Duodenal mucosa (tissue), 2 donors: ENCODE data around the gene ICE1.

Experiments used
- H3K27ac ChIP-seq: one replicate; pipeline ENCODE4 v1.7.0; 2013; ENCODE audit warnings: low read depth, low read length
- H3K27me3 ChIP-seq, 2 donors: one replicate each; pipeline ENCODE4 v1.7.0; 2013; ENCODE audit warnings: low read length in 2 of 2, control low read depth in 1 of 2; ENCODE audit not compliant: insufficient read depth in 2 of 2, control insufficient read depth in 1 of 2
- H3K36me3 ChIP-seq, 2 donors: one replicate each; pipeline ENCODE4 v1.7.0; 2013; ENCODE audit warnings: low read length in 2 of 2, control low read depth in 1 of 2; ENCODE audit not compliant: insufficient read depth in 2 of 2, control insufficient read depth in 1 of 2
- H3K4me1 ChIP-seq, 2 donors: one replicate each; pipeline ENCODE4 v1.7.0; 2013; ENCODE audit warnings: low read length in 2 of 2, control low read depth in 1 of 2; ENCODE audit not compliant: insufficient read depth in 2 of 2, control insufficient read depth in 1 of 2
- H3K4me3 ChIP-seq, 2 donors: one replicate each; pipeline ENCODE4 v1.7.0; 2013; ENCODE audit warnings: low read length in 2 of 2, low read depth in 1 of 2
- H3K9ac ChIP-seq, 2 donors: one replicate each; pipeline ENCODE4 v1.7.0; 2013; ENCODE audit warnings: low read length in 2 of 2, low read depth in 1 of 2
- H3K9me3 ChIP-seq, 2 donors: one replicate each; pipeline ENCODE4 v1.7.0; 2013; ENCODE audit warnings: low read length in 2 of 2, control low read depth in 1 of 2; ENCODE audit not compliant: control insufficient read depth in 1 of 2

ICE1 gene

DNA sequence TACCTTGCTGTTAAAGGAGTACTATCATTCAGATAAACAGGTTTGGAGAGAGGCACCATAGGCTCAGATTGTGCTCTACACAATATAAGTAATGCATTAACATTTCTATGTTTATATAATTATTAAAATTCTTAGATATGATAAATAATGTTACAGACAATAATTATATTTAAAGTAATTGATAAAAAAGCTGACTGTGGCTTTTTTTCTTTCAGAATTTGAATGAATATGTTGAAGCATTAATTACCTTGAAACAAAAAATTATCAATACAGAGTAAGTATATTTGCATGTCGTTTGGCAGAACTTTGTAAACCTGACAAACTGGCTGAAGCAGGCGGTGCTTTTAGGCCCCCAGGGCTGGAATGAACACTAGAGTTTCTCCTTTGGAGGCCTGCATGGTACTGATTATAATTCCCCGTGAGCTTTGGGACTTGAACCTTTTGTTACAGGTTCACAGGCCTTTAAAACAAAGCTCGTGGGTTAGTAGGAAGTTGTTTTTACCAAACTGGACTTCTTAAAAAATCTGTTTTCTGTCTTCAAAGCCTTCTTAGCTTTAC, 13.8 kb downstream of the ICE1 start:
- no peaks in the 10 kb centered on the region for H3K4me1 ChIP-seq
- H3K9me3 ChIP-seq, result no peaks in the 10 kb centered on the region
- no peak overlapping the region for H3K4me3 ChIP-seq
- H3K9ac ChIP-seq, result no peak overlapping the region
- H3K36me3 ChIP-seq, result peaks cover 6 to 7% of the 10 kb centered on the region in 2 donors
- H3K27me3 ChIP-seq, result no peaks in the 10 kb centered on the region
- H3K27ac ChIP-seq, result no peak overlapping the region

DNA sequence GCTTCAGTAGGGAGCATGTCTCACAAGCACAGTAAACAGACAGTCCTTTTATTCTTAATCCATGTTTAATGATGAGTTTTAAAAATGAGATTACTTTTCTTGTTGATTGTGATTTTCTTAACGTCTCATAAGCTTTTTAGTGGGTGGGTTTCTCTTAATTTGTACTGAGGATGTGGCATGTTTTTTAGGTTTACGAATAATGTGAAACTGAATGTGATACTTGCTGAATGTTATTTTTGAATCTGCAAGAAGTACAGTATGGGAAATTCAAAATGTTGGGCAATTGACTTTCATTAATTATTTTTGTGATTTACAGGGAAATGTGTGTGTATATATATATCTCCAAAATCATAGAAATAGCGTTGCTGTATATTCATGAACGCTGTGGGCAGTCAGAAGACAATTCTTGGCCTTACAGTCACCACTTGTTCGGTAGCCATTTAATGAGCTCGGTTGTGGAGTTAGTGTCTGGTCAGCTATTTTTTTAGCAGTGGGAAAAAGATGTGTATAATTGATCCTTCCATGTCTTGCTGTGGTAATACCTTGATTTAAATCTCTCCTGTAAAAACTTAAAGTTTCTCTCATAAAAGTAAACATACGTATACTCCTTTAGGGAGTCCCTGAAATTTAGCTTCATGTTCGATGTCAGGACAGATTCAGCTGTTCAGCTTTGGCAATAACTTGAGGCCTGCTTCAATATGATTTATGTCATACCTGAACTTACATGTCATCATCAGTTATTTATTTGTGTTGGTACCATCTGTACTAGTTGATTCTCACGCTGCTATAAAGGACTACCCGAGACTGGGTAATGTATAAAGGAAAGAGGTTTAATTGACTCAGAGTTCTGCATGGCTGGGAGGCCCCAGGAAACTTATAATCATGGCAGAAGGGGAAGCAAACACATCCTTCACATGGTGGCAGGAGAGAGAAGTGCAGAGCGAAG, 15.0 kb downstream of the ICE1 start:
- no peak overlapping the region for H3K9ac ChIP-seq
- no peak overlapping the region for H3K4me3 ChIP-seq
- H3K36me3 ChIP-seq, result peaks cover 6 to 7% of the 10 kb centered on the region in 2 donors
- no peaks in the 10 kb centered on the region for H3K4me1 ChIP-seq
- no peaks in the 10 kb centered on the region for H3K27me3 ChIP-seq
- H3K9me3 ChIP-seq, result no peaks in the 10 kb centered on the region
- no peak overlapping the region for H3K27ac ChIP-seq

DNA sequence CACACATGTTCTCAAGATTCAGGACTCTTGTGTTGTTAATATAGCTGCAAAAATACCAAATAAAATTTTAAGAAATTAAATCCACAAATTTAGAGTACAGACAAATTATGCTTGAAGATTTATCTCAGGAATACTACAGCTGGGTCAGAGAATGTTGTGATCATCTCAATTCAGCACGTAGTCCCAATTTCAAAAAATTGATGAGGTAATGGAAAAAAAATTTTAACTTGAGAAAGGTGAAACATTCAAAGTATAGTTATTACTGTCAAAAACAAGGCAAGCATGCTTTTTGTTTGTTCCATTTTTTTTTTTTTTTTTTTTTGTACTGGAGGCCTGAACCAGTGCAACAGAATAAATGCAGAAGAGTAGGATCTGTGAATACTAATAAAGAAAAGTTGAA, 29.4 kb downstream of the ICE1 start:
- no peaks in the 10 kb centered on the region for H3K9me3 ChIP-seq
- peaks cover 17 to 69% of the 10 kb centered on the region in 2 donors for H3K36me3 ChIP-seq
- no peak overlapping the region for H3K27ac ChIP-seq
- H3K4me1 ChIP-seq, result no peaks in the 10 kb centered on the region
- H3K4me3 ChIP-seq, result no peak overlapping the region
- no peaks in the 10 kb centered on the region for H3K27me3 ChIP-seq
- no peak overlapping the region for H3K9ac ChIP-seq

DNA sequence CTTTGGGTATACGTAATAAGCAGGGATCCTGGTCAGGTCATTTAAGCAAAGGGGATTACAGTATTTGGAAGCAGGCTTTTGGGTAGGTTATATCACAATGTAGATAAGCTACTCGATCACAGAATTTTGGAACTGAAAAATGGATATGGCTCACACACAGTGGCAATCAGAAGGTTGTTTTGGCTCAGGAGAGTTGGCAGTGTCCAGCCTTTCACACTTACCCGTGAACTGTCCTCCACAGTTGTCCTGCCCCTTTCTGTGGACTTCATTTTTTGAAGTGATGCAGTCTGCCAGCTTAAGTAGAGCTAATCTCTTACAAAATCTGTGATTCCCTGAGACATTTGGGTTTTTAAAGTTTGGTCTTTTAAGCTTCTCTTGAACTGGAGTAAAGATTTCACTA, 30.7 kb downstream of the ICE1 start:
- Histone ChIP-seq H3K4me1 (no peaks in the 10 kb centered on the region), H3K9me3 (no peaks in the 10 kb centered on the region), H3K9ac (no peak overlapping the region), H3K27me3 (no peaks in the 10 kb centered on the region), H3K27ac (no peak overlapping the region), H3K36me3 (peaks cover 30 to 69% of the 10 kb centered on the region in 2 donors), H3K4me3 (no peak overlapping the region)

DNA sequence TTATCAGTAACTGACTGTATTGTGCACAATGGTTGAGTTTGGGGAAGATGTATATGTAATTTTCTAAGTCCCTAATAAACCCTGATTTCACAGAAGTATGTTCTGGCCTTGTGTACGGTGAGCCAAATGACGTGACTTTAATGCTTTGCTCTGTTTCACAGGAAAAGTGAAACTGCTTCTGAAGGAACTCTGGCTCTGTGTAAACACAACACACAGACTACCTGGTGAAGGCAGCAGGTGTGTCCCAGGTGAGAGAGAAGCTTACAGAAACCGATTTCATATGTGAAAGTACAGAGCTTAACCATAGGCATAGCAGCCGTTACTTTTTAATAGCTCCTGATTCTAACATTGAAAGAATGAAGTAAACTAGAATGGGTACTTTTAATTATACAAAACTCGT, 31.9 kb downstream of the ICE1 start:
- Histone ChIP-seq H3K36me3 (peaks cover 36 to 71% of the 10 kb centered on the region in 2 donors), H3K27ac (no peak overlapping the region)

DNA sequence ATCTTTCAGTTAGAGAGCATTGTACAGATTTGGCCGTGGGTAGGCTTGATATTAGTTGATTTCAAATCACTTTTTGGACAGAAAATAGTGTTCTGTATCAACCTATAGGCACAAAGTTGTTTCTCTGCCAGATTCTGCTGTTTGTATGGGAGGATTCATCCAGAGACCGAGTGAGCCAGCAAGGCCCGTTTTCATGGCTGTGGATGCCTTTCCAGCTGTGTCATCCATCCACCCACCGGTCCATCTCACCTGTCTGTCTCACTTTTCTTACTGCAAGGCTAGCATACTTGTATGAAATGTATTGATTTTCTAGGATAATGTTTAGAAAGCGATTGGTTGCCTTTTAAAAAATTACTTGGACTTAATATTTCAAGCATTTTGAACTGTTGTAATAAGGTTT, 34.4 kb downstream of the ICE1 start:
- Histone ChIP-seq H3K27ac (no peak overlapping the region), H3K36me3 (peaks cover 49 to 84% of the 10 kb centered on the region in 2 donors), H3K9ac (no peak overlapping the region), H3K27me3 (no peaks in the 10 kb centered on the region), H3K9me3 (no peaks in the 10 kb centered on the region), H3K4me3 (no peak overlapping the region), H3K4me1 (no peaks in the 10 kb centered on the region)

More for the DNA sequence above, 31.9 kb downstream of the ICE1 start:
- Histone ChIP-seq H3K4me3 (no peak overlapping the region), H3K9ac (peak overlapping the region in 1 of 2 donors; percentile 33), H3K27me3 (no peaks in the 10 kb centered on the region), H3K4me1 (no peaks in the 10 kb centered on the region), H3K9me3 (no peaks in the 10 kb centered on the region)

DNA sequence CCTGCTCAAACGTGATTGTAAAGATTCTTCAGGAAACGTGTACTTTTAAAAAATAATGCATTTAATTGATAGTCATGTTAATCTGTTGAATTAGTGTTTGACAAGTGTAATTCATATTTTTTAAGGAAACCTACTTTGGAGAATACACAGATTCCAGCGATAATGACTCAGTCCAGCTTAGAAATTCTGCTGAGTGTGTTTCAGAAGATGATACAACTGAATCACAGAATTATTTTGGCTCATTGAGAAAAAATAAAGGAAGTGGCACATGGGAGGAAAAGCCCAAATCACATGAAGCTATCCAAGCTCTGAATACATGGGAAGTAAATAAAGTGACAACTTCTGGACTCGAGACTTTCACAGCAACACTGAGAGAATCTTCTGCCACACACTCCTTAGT, 37.8 kb downstream of the ICE1 start:
- Histone ChIP-seq H3K9ac (no peak overlapping the region), H3K27me3 (no peaks in the 10 kb centered on the region), H3K36me3 (peaks cover 52 to 95% of the 10 kb centered on the region in 2 donors), H3K4me3 (no peak overlapping the region), H3K27ac (no peak overlapping the region), H3K9me3 (no peaks in the 10 kb centered on the region), H3K4me1 (no peaks in the 10 kb centered on the region)

DNA sequence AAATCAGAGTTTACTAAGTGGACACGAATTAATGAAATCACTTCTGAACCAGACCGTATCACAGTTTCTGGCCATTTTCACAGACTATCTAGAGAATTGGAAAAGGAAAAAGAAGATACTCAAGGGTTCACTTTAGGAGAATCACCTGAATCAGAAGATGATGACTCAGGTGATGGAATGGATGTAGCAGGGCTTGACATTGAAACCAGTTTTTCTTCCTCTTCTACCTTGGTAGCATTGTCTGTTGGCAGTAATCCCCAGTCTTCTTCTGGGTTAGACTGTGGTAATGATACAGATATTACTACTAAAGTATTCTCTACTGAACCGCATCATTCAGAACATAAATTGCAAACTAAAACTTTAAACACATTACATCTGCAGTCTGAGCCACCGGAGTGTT, 38.5 kb downstream of the ICE1 start:
- H3K9me3 ChIP-seq, result no peaks in the 10 kb centered on the region
- no peak overlapping the region for H3K4me3 ChIP-seq
- H3K4me1 ChIP-seq, result no peaks in the 10 kb centered on the region
- peaks cover 50 to 96% of the 10 kb centered on the region in 2 donors for H3K36me3 ChIP-seq
- H3K27ac ChIP-seq, result no peak overlapping the region
- H3K27me3 ChIP-seq, result no peaks in the 10 kb centered on the region
- H3K9ac ChIP-seq, result no peak overlapping the region

DNA sequence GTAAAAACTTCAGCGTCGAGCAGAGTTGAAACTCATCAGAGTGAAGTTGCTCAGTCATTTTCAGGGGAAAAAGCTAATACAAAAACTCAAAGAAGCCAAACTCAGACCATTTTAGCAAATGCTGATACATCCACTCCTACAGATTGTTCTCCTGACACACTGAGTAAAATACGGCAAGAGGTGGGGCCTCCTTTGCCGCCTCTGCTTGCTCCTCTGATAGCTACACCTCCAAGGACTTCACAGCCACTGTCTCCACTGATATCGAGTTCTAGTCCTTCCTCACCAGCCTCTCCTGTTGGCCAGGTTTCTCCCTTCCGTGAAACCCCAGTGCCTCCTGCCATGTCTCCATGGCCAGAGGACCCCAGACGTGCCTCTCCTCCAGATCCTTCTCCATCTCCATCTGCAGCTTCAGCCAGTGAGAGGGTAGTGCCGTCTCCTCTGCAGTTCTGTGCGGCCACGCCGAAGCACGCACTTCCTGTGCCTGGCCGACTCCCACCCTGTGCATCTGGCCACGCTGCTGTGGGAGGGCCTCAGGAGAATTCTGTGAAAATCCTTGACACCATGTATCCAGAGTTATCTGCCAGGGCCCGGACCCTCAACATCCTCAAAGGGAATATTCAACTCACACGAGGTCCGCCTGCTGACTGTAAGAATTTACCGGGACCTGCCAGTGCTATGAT, 41.7 kb downstream of the ICE1 start:
- H3K27ac ChIP-seq, result no peak overlapping the region
- H3K4me1 ChIP-seq, result no peaks in the 10 kb centered on the region
- H3K36me3 ChIP-seq, result peaks cover 37 to 84% of the 10 kb centered on the region in 2 donors
- no peak overlapping the region for H3K4me3 ChIP-seq
- H3K27me3 ChIP-seq, result no peaks in the 10 kb centered on the region
- no peaks in the 10 kb centered on the region for H3K9me3 ChIP-seq
- no peak overlapping the region for H3K9ac ChIP-seq

DNA sequence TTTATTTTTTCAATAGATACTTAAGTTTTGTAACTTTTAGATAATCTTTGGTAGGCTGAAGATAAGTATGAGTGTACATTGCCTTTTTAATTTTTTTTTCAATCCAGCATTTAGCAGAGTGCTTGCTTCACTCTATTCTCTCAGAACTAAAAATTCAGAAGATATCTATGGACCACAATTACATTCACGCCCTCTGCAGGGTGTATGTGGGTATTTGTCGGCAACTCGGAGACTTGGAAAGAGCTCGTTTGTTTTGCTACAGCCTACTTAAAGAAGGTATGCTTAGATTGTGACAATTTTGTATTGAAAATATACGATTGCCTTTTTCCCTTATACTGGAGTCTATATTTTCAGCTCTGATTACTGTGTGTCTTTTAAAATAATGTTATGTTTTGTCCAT, 43.8 kb downstream of the ICE1 start:
- peaks cover 25 to 63% of the 10 kb centered on the region in 2 donors for H3K36me3 ChIP-seq
- no peaks in the 10 kb centered on the region for H3K27me3 ChIP-seq
- no peak overlapping the region for H3K9ac ChIP-seq
- no peak overlapping the region for H3K27ac ChIP-seq
- H3K4me3 ChIP-seq, result no peak overlapping the region
- H3K9me3 ChIP-seq, result no peaks in the 10 kb centered on the region
- H3K4me1 ChIP-seq, result no peaks in the 10 kb centered on the region
